A549 (cell line): Measurements from ENCODE around the gene POU6F1.

Experiments used
- CTCF ChIP-seq: fragments of >200 bp; sonication (Bioruptor Twin); formaldehyde crosslinking; IDR thresholded peaks from 3 replicates; pipeline ENCODE4 v1.5.1; 2016
- E2F6 ChIP-seq: IDR thresholded peaks from 2 replicates; pipeline ENCODE4 v1.6.1; 2012; ENCODE audit warnings: low read depth, borderline replicate concordance
- KDM5A ChIP-seq: fragments of 200-600 bp; sonication (generic); IDR thresholded peaks from 2 replicates; pipeline ENCODE4 v1.6.1; 2016; ENCODE audit warnings: antibody characterized with exemption, mild to moderate bottlenecking
- MYC ChIP-seq: IDR thresholded peaks from 2 replicates; pipeline ENCODE4 v1.6.1; 2012; ENCODE audit warnings: mild to moderate bottlenecking, inconsistent platforms, low read length, improper control_type of control experiment, borderline replicate concordance
- POLR2A ChIP-seq: IDR thresholded peaks from 2 replicates; pipeline ENCODE4 v1.6.1; 2012; ENCODE audit warnings: mild to moderate bottlenecking, low read length
- RCOR1 ChIP-seq: fragments of 150-350 bp; IDR thresholded peaks from 2 replicates; pipeline ENCODE4 v1.6.1; 2014; ENCODE audit warnings: antibody characterized with exemption, low read length, low read depth
- REST ChIP-seq: fragments of 200-600 bp; sonication (generic); IDR thresholded peaks from 2 replicates; pipeline ENCODE4 v1.6.1; 2016; ENCODE audit warnings: antibody characterized with exemption, mild to moderate bottlenecking, moderate library complexity
- RFX5 ChIP-seq: fragments of 450-650 bp; IDR thresholded peaks from 2 replicates; pipeline ENCODE4 v1.7.1; 2014; ENCODE audit warnings: antibody characterized with exemption, mild to moderate bottlenecking, moderate library complexity
- SMC3 ChIP-seq: fragments of >200 bp; sonication (Bioruptor Twin); formaldehyde crosslinking; IDR thresholded peaks from 3 replicates; pipeline ENCODE4 v1.6.1; 2018; ENCODE audit warnings: inconsistent platforms

- no peak for TF ChIP-seq RCOR1
- TF ChIP-seq RFX5: no peak
- TF ChIP-seq CTCF: peak; percentile 32; the same call in 2 of the 3 replicates
- TF ChIP-seq MYC: no peak
- no peak for TF ChIP-seq REST
- TF ChIP-seq POLR2A: no peak
- peak; percentile 27; the same call in 1 of the 3 replicates for TF ChIP-seq SMC3
- TF ChIP-seq E2F6: no peak
- no peak for TF ChIP-seq KDM5A
Measured at GRCh38 chr12:51217133-51217967, 512 bp downstream of the POU6F1 start.
